Endodermal cell (in vitro differentiated cells): ENCODE data around the gene ARG2. TPM values are rescaled to one million over a fixed set of nuclear protein-coding genes. Genes with fewer than 3 reads are reported as not detected.

Source experiments
- DNase-seq: peaks from one replicate; pipeline ENCODE4 v3.0.0-alpha.2; 2017
- H3K27ac ChIP-seq: 2 replicates; pipeline ENCODE4 v1.5.1; 2013; ENCODE audit warnings: mild to moderate bottlenecking, low read depth, low read length, moderate library complexity
- H3K27me3 ChIP-seq: 2 replicates; pipeline ENCODE4 v1.6.1; 2013; ENCODE audit warnings: mild to moderate bottlenecking, low read length, moderate library complexity; ENCODE audit not compliant: insufficient read depth, control insufficient read depth, poor library complexity, severe bottlenecking
- H3K36me3 ChIP-seq: 2 replicates; pipeline ENCODE4 v1.7.0; 2013; ENCODE audit warnings: mild to moderate bottlenecking, low read length, moderate library complexity; ENCODE audit not compliant: control insufficient read depth, insufficient read depth
- H3K4me1 ChIP-seq: one replicate; pipeline ENCODE4 v1.7.0; 2013; ENCODE audit warnings: low read length; ENCODE audit not compliant: control insufficient read depth, insufficient read depth
- H3K4me3 ChIP-seq: 2 replicates; pipeline ENCODE4 v1.5.1; 2013; ENCODE audit warnings: mild to moderate bottlenecking, low read length, moderate library complexity
- H3K9ac ChIP-seq: 2 replicates; pipeline ENCODE4 v1.6.1; 2013; ENCODE audit warnings: mild to moderate bottlenecking, low read length, moderate library complexity; ENCODE audit not compliant: poor library complexity, severe bottlenecking; ENCODE audit errors: extremely low read depth
- H3K9me3 ChIP-seq: 2 replicates; pipeline ENCODE4 v1.6.1; 2013; ENCODE audit warnings: mild to moderate bottlenecking, low read length, moderate library complexity; ENCODE audit not compliant: control insufficient read depth
- H3K27ac Mint-ChIP-seq: 2 replicates; pipeline ENCODE4 v1.8.0; 2020; ENCODE audit warnings: mixed read lengths
- H3K27me3 Mint-ChIP-seq: 2 replicates; pipeline ENCODE4 v1.8.0; 2021; ENCODE audit warnings: mild to moderate bottlenecking, mixed read lengths; ENCODE audit not compliant: insufficient read depth
- H3K36me3 Mint-ChIP-seq: 2 replicates; pipeline ENCODE4 v1.8.0; 2020; ENCODE audit warnings: low read depth, mixed read lengths
- H3K4me1 Mint-ChIP-seq: 2 replicates; pipeline ENCODE4 v1.8.0; 2020; ENCODE audit warnings: mixed read lengths
- H3K4me3 Mint-ChIP-seq: 2 replicates; pipeline ENCODE4 v1.8.0; 2020; ENCODE audit warnings: mild to moderate bottlenecking, moderate library complexity, mixed read lengths
- H3K9me3 Mint-ChIP-seq: 2 replicates; pipeline ENCODE4 v1.8.0; 2020; ENCODE audit warnings: mild to moderate bottlenecking, mixed read lengths
- CTCF ChIP-seq: fragments of 200-600 bp; sonication (generic); conservative IDR thresholded peaks from 2 replicates; pipeline ENCODE4 v1.5.0; 2021; ENCODE audit warnings: antibody characterized with exemption, mild to moderate bottlenecking
- WGBS, 2 experiments: methylation state at CpG; one replicate each; pipeline versions ENCODE4 v1.1.5 to v1.1.7; 2013; ENCODE audit warnings: missing lambda C conversion rate in 2 of 2, mixed read lengths in 1 of 2; ENCODE audit not compliant: insufficient coverage in 1 of 2, insufficient read length in 1 of 2; 5-methylcytosine and 5-hydroxymethylcytosine counted together
- long read RNA-seq, 4 experiments: library from polyadenylated mRNA in 2 of 4; library from RNA in 1 of 4; library from capped mRNA in 1 of 4; stranded (forward) in 3 of 4; unstranded in 1 of 4; transcript quantifications; one replicate each; pipeline ENCODE4 v2.0.0, GENCODE V29; 2020 to 2021; ENCODE audit warnings: inconsistent platforms in 1 of 4
- polyA plus RNA-seq, 2 experiments: library from polyadenylated mRNA; stranded (reverse); fragments of 50-300 nt; gene quantifications; one replicate each; pipeline ENCODE4 v1.2.3, GENCODE V29; 2013
- total RNA-seq, 2 donors: library from RNA; stranded (reverse); fragmentation: NEBNext Ultra II Directional in 1 of 2; extraction: Animal tissue kit (Norgen Biotek cat#: 25700) in 1 of 2; gene quantifications; 2 replicates in 1 of 2; 3 replicates in 1 of 2; pipeline ENCODE4 v1.2.1, GENCODE V29; 2021

Gene ARG2
- 10 to 100 TPM; 19.4 to 25.4 TPM for total RNA-seq
- 17.2 TPM for polyA plus RNA-seq (2013, experiment 1 of 2)
- polyA plus RNA-seq (2013, experiment 2 of 2) = 16.2 TPM
- long read RNA-seq, experiment 1, transcript ARG2-201 (8 exons, 2,045 nt) = major isoform, 6 of 15 reads
- long read RNA-seq, experiment 1, partial matches to known transcripts = 3 of 15 reads
- long read RNA-seq, experiment 1, other reads (novel, unspliced or antisense) = 6 of 15 reads
- long read RNA-seq, experiment 2, transcript ARG2-201 (8 exons, 2,045 nt) = major isoform, 37 of 40 reads
- long read RNA-seq, experiment 2, partial matches to known transcripts = 1 of 40 reads
- long read RNA-seq, experiment 2, other reads (novel, unspliced or antisense) = 2 of 40 reads
- long read RNA-seq, experiment 3, transcript ARG2-201 (8 exons, 2,045 nt) = major isoform, 98 of 102 reads
- long read RNA-seq, experiment 3, partial matches to known transcripts = 2 of 102 reads
- long read RNA-seq, experiment 3, other reads (novel, unspliced or antisense) = 2 of 102 reads
- long read RNA-seq, experiment 4, transcript ARG2-201 (8 exons, 2,045 nt) = major isoform, 93 of 95 reads
- long read RNA-seq, experiment 4, partial matches to known transcripts = 0 of 95 reads
- long read RNA-seq, experiment 4, other reads (novel, unspliced or antisense) = 1 of 95 reads

- H3K4me1 ChIP-seq = peaks cover 13% of the 10 kb centered on the region
- peaks cover 12% of the 10 kb centered on the region for H3K27me3 ChIP-seq
- peak within 1 kb of the TSS; percentile 73 for H3K9ac ChIP-seq
- no peaks in the 10 kb centered on the region for H3K9me3 ChIP-seq
- Mint-ChIP-seq H3K27ac (peak within 1 kb of the TSS; percentile 97), H3K9me3 (peaks cover 2% of the 10 kb centered on the region), H3K27me3 (peaks cover 23% of the 10 kb centered on the region), H3K36me3 (peaks cover 11% of the 10 kb centered on the region), H3K4me3 (peak within 1 kb of the TSS; percentile 79), H3K4me1 (peaks cover 17% of the 10 kb centered on the region)
- H3K36me3 ChIP-seq = no peaks in the 10 kb centered on the region
- H3K27ac ChIP-seq = no peak within 1 kb of the TSS
- H3K4me3 ChIP-seq = peak within 1 kb of the TSS; percentile 87
- DNase-seq = peak; percentile 100
- 1 to 4% methylated on average over 26 to 62 of the region's 62 CpGs for WGBS, 2 experiments
- TF ChIP-seq CTCF = no peak
Measured at GRCh38 chr14:67619446-67620216, at the start of gene ARG2. Gene ARG2 (plus strand): TSS chr14:67619920. CDS start chr14:67619978, 58 bp downstream.

GRCh38 chr14:67570453-67570852 is 49.3 kb upstream of the ARG2 start:
- 95 to 97% methylated on average over 4 to 7 of the region's 7 CpGs for WGBS, 2 experiments
- no peak overlapping the region for H3K27ac ChIP-seq

More at GRCh38 chr14:67570453-67570852, 49.3 kb upstream of the ARG2 start:
- no peak overlapping the region for H3K9ac ChIP-seq
- Mint-ChIP-seq H3K9me3 (no peaks in the 10 kb centered on the region), H3K4me3 (no peak overlapping the region), H3K27ac (no peak overlapping the region), H3K4me1 (peaks cover 26% of the 10 kb centered on the region), H3K27me3 (no peaks in the 10 kb centered on the region), H3K36me3 (peaks cover 21% of the 10 kb centered on the region)
- H3K27me3 ChIP-seq = no peaks in the 10 kb centered on the region
- H3K36me3 ChIP-seq = peaks cover 9% of the 10 kb centered on the region
- no peak for DNase-seq
- H3K4me3 ChIP-seq = no peak overlapping the region
- H3K9me3 ChIP-seq = no peaks in the 10 kb centered on the region
- H3K4me1 ChIP-seq = peaks cover 13% of the 10 kb centered on the region
- TF ChIP-seq CTCF = no peak
